SK-N-SH treated with all-trans-retinoic acid at 6 μM for 48 hours (cell line): ENCODE data around the gene LRRK1.

Source experiments
- ATAC-seq: fragments of 200-7000 bp; cut with Tn5 transposase; 3 replicates; pipeline ENCODE4 v1.9.1; 2020; ENCODE audit warnings: mild to moderate bottlenecking, moderate library complexity
- ARNTL ChIP-seq: fragments of 450-650 bp; formaldehyde crosslinking; IDR thresholded peaks from 2 replicates; pipeline ENCODE4 v1.5.0; 2020; ENCODE audit warnings: low read depth, mild to moderate bottlenecking, moderate library complexity, borderline replicate concordance
- BACH2 ChIP-seq: fragments of 250-450 bp; sonication (Bioruptor Pico); IDR thresholded peaks from 2 replicates; pipeline ENCODE4 v1.9.0; 2021; ENCODE audit warnings: mild to moderate bottlenecking, borderline replicate concordance
- CSDC2 ChIP-seq: fragments of 250-450 bp; sonication (Bioruptor Pico); IDR thresholded peaks from 2 replicates; pipeline ENCODE4 v1.5.0; 2020; ENCODE audit warnings: mild to moderate bottlenecking, moderate library complexity
- ESRRG ChIP-seq: fragments of 250-450 bp; sonication (Bioruptor Pico); IDR thresholded peaks from 2 replicates; pipeline ENCODE4 v1.6.1; 2021; ENCODE audit warnings: mild to moderate bottlenecking
- GLIS3 ChIP-seq: fragments of 250-450 bp; sonication (Bioruptor Pico); IDR thresholded peaks from 2 replicates; pipeline ENCODE4 v1.5.0; 2020; ENCODE audit warnings: mild to moderate bottlenecking, moderate library complexity
- ISL1 ChIP-seq: fragments of 250-450 bp; sonication (Bioruptor Pico); IDR thresholded peaks from 2 replicates; pipeline ENCODE4 v2.1.2; 2022; ENCODE audit warnings: mild to moderate bottlenecking, moderate library complexity
- OSR1 ChIP-seq: fragments of 250-450 bp; sonication (Bioruptor Pico); IDR thresholded peaks from 2 replicates; pipeline ENCODE4 v1.8.0; 2022; ENCODE audit warnings: moderate library complexity, mild to moderate bottlenecking, inconsistent platforms
- PPARA ChIP-seq: fragments of 250-450 bp; sonication (Bioruptor Pico); IDR thresholded peaks from 2 replicates; pipeline ENCODE4 v1.5.0; 2020; ENCODE audit warnings: mild to moderate bottlenecking, borderline replicate concordance
- RARB ChIP-seq: fragments of 250-450 bp; sonication (Bioruptor Pico); IDR thresholded peaks from 2 replicates; pipeline ENCODE4 v1.8.0; 2021; ENCODE audit warnings: mild to moderate bottlenecking, moderate library complexity
- SNAI2 ChIP-seq: fragments of 250-450 bp; sonication (Bioruptor Pico); IDR thresholded peaks from 2 replicates; pipeline ENCODE4 v1.5.0; 2020; ENCODE audit warnings: mild to moderate bottlenecking, moderate library complexity
- TCF4 ChIP-seq: fragments of 250-450 bp; sonication (Bioruptor Pico); IDR thresholded peaks from 2 replicates; pipeline ENCODE4 v1.8.0; 2021; ENCODE audit warnings: mild to moderate bottlenecking, moderate library complexity, borderline replicate concordance
- ZC3H10 ChIP-seq: fragments of 250-450 bp; sonication (Bioruptor Pico); IDR thresholded peaks from 2 replicates; pipeline ENCODE4 v1.5.1; 2021; ENCODE audit warnings: mild to moderate bottlenecking, moderate library complexity
- ZFP30 ChIP-seq: fragments of 450-650 bp; formaldehyde crosslinking; IDR thresholded peaks from 2 replicates; pipeline ENCODE4 v1.5.0; 2022; ENCODE audit warnings: mild to moderate bottlenecking, moderate library complexity
- ZNF565 ChIP-seq: fragments of 450-650 bp; formaldehyde crosslinking; conservative IDR thresholded peaks from 2 replicates; pipeline ENCODE4 v1.5.0; 2020; ENCODE audit warnings: low read depth, mild to moderate bottlenecking, moderate library complexity
- ZNF70 ChIP-seq: fragments of 450-650 bp; formaldehyde crosslinking; IDR thresholded peaks from 2 replicates; pipeline ENCODE4 v1.5.0; 2020; ENCODE audit warnings: mild to moderate bottlenecking, moderate library complexity
- ZNF8 ChIP-seq: fragments of 450-650 bp; formaldehyde crosslinking; IDR thresholded peaks from 2 replicates; pipeline ENCODE4 v1.5.0; 2020; ENCODE audit warnings: mild to moderate bottlenecking, moderate library complexity
- TF ChIP-seq, protein P1 (sequence below): fragments of 250-450 bp; sonication (Bioruptor Pico); IDR thresholded peaks from 2 replicates; pipeline ENCODE4 v1.5.1; 2021; ENCODE audit warnings: mild to moderate bottlenecking, moderate library complexity
- TF ChIP-seq, protein P2 (sequence below): fragments of 250-450 bp; sonication (Bioruptor Pico); IDR thresholded peaks from 2 replicates; pipeline ENCODE4 v1.8.0; 2020; ENCODE audit warnings: mild to moderate bottlenecking, moderate library complexity, borderline replicate concordance
- TF ChIP-seq, protein P3 (sequence below): fragments of 250-450 bp; sonication (Bioruptor Pico); IDR thresholded peaks from 2 replicates; pipeline ENCODE4 v1.5.1; 2020; ENCODE audit warnings: low read depth, mild to moderate bottlenecking, moderate library complexity
- TF ChIP-seq, protein P4 (sequence below): fragments of 250-450 bp; sonication (Bioruptor Pico); IDR thresholded peaks from 2 replicates; pipeline ENCODE4 v1.8.0; 2021; ENCODE audit warnings: low read depth, mild to moderate bottlenecking, moderate library complexity, borderline replicate concordance
- TF ChIP-seq, protein P5 (sequence below): fragments of 250-450 bp; sonication (Bioruptor Pico); IDR thresholded peaks from 2 replicates; pipeline ENCODE4 v1.5.0; 2020; ENCODE audit warnings: mild to moderate bottlenecking, moderate library complexity

LRRK1 gene

DNA sequence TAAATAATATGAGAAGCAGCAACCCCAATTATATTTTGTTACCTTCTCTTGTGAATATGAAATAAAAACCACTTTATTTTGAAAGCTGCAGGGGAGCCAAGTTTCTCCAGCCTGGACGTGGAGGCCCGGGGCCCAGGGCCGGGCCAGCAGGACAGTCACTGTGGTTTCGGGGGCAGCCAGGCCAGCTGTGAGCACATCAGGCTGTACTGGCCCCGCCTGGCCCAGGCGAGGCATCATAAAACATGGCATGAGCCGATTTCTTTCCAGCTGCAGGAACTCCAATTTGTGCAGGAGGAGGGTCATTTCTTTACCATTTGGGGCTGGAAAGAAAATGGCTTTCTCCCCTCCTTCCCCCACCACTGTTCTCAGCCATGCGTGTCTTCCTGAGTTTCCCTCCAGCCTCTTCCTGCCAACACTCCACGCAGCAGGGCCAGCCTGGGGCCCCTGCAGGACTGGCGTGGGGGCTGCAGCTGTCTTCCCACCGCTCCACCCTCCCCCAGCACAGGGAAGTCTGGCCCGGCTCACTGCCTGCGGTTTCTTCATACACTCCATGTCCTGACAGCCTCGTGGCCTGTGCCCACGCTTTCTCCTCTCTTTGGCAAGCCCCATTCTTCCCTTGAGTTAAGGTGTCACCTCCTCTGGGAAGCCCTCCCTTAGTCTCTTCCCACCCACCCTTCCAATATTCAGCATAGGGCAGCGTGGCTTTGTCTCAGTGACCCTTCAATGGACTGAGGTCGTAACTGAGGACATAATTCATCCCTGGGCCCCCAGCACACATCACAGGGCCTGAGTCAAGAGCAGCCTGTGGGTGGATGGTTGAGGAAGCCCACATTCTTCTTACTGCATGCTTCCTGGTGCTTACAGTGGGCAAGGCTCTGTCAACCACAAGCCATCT, 196.9 kb downstream of the LRRK1 start:
- no peak for ATAC-seq
- TF ChIP-seq ISL1 (CRISPR knock-in tag) (no peak), PPARA (CRISPR knock-in tag) (no peak), CSDC2 (CRISPR knock-in tag) (no peak), ESRRG (CRISPR knock-in tag) (no peak), ZNF8 (CRISPR knock-in tag) (no peak), TCF4 (CRISPR knock-in tag) (no peak), RARB (CRISPR knock-in tag) (no peak), ZFP30 (no peak), GLIS3 (CRISPR knock-in tag) (no peak), ZC3H10 (CRISPR knock-in tag) (no peak), ARNTL (CRISPR knock-in tag) (no peak), SNAI2 (CRISPR knock-in tag) (no peak), BACH2 (CRISPR knock-in tag) (no peak), OSR1 (no peak), ZNF565 (CRISPR knock-in tag) (no peak)
- TF ChIP-seq, protein P1, sequence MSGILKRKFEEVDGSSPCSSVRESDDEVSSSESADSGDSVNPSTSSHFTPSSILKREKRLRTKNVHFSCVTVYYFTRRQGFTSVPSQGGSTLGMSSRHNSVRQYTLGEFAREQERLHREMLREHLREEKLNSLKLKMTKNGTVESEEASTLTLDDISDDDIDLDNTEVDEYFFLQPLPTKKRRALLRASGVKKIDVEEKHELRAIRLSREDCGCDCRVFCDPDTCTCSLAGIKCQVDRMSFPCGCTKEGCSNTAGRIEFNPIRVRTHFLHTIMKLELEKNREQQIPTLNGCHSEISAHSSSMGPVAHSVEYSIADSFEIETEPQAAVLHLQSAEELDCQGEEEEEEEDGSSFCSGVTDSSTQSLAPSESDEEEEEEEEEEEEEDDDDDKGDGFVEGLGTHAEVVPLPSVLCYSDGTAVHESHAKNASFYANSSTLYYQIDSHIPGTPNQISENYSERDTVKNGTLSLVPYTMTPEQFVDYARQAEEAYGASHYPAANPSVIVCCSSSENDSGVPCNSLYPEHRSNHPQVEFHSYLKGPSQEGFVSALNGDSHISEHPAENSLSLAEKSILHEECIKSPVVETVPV (CRISPR knock-in tag) = no peak
- TF ChIP-seq, protein P2, sequence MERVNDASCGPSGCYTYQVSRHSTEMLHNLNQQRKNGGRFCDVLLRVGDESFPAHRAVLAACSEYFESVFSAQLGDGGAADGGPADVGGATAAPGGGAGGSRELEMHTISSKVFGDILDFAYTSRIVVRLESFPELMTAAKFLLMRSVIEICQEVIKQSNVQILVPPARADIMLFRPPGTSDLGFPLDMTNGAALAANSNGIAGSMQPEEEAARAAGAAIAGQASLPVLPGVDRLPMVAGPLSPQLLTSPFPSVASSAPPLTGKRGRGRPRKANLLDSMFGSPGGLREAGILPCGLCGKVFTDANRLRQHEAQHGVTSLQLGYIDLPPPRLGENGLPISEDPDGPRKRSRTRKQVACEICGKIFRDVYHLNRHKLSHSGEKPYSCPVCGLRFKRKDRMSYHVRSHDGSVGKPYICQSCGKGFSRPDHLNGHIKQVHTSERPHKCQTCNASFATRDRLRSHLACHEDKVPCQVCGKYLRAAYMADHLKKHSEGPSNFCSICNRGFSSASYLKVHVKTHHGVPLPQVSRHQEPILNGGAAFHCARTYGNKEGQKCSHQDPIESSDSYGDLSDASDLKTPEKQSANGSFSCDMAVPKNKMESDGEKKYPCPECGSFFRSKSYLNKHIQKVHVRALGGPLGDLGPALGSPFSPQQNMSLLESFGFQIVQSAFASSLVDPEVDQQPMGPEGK = no peak
- TF ChIP-seq, protein P3, sequence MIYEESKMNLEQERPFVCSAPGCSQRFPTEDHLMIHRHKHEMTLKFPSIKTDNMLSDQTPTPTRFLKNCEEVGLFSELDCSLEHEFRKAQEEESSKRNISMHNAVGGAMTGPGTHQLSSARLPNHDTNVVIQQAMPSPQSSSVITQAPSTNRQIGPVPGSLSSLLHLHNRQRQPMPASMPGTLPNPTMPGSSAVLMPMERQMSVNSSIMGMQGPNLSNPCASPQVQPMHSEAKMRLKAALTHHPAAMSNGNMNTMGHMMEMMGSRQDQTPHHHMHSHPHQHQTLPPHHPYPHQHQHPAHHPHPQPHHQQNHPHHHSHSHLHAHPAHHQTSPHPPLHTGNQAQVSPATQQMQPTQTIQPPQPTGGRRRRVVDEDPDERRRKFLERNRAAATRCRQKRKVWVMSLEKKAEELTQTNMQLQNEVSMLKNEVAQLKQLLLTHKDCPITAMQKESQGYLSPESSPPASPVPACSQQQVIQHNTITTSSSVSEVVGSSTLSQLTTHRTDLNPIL = no peak
- TF ChIP-seq, protein P4, sequence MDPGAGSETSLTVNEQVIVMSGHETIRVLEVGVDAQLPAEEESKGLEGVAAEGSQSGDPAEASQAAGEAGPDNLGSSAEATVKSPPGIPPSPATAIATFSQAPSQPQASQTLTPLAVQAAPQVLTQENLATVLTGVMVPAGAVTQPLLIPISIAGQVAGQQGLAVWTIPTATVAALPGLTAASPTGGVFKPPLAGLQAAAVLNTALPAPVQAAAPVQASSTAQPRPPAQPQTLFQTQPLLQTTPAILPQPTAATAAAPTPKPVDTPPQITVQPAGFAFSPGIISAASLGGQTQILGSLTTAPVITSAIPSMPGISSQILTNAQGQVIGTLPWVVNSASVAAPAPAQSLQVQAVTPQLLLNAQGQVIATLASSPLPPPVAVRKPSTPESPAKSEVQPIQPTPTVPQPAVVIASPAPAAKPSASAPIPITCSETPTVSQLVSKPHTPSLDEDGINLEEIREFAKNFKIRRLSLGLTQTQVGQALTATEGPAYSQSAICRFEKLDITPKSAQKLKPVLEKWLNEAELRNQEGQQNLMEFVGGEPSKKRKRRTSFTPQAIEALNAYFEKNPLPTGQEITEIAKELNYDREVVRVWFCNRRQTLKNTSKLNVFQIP (CRISPR knock-in tag) = no peak
- TF ChIP-seq, protein P5, sequence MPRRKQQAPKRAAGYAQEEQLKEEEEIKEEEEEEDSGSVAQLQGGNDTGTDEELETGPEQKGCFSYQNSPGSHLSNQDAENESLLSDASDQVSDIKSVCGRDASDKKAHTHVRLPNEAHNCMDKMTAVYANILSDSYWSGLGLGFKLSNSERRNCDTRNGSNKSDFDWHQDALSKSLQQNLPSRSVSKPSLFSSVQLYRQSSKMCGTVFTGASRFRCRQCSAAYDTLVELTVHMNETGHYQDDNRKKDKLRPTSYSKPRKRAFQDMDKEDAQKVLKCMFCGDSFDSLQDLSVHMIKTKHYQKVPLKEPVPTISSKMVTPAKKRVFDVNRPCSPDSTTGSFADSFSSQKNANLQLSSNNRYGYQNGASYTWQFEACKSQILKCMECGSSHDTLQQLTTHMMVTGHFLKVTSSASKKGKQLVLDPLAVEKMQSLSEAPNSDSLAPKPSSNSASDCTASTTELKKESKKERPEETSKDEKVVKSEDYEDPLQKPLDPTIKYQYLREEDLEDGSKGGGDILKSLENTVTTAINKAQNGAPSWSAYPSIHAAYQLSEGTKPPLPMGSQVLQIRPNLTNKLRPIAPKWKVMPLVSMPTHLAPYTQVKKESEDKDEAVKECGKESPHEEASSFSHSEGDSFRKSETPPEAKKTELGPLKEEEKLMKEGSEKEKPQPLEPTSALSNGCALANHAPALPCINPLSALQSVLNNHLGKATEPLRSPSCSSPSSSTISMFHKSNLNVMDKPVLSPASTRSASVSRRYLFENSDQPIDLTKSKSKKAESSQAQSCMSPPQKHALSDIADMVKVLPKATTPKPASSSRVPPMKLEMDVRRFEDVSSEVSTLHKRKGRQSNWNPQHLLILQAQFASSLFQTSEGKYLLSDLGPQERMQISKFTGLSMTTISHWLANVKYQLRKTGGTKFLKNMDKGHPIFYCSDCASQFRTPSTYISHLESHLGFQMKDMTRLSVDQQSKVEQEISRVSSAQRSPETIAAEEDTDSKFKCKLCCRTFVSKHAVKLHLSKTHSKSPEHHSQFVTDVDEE (CRISPR knock-in tag) = no peak

DNA sequence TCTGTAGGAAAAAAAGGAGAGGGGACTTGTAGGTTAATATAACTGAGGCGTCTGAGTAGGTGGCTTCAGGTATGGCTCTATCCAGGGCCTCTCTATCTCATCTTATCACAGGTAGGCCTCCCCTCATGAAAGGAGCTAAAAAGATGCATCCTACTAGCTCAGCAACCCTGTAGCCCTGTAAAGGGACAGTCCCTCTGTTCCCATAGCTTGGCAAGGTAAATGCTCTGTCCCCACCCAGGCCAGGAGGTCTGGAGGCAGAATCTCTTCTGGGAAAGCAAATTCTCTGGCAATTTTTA, 197.5 kb downstream of the LRRK1 start:
- no peak for ATAC-seq
- no peak for TF ChIP-seq SNAI2 (CRISPR knock-in tag)
- TF ChIP-seq, protein P3 = no peak
- TF ChIP-seq, protein P4 (CRISPR knock-in tag) = no peak
- TF ChIP-seq, protein P5 (CRISPR knock-in tag) = no peak
- no peak for TF ChIP-seq ZNF565 (CRISPR knock-in tag)
- TF ChIP-seq PPARA (CRISPR knock-in tag) = no peak
- TF ChIP-seq ESRRG (CRISPR knock-in tag) = no peak
- no peak for TF ChIP-seq ISL1 (CRISPR knock-in tag)
- TF ChIP-seq, protein P1 (CRISPR knock-in tag) = no peak
- no peak for TF ChIP-seq ZNF70 (CRISPR knock-in tag)
